SK-N-SH treated with all-trans-retinoic acid at 6 μM for 48 hours (cell line): ENCODE data around the gene NAT16.

Experiments
- ATAC-seq: fragments of 200-7000 bp; cut with Tn5 transposase; 3 replicates; pipeline ENCODE4 v1.9.1; 2020; ENCODE audit warnings: mild to moderate bottlenecking, moderate library complexity
- ARNTL ChIP-seq: fragments of 450-650 bp; formaldehyde crosslinking; IDR thresholded peaks from 2 replicates; pipeline ENCODE4 v1.5.0; 2020; ENCODE audit warnings: low read depth, mild to moderate bottlenecking, moderate library complexity, borderline replicate concordance
- BACH2 ChIP-seq: fragments of 250-450 bp; sonication (Bioruptor Pico); IDR thresholded peaks from 2 replicates; pipeline ENCODE4 v1.9.0; 2021; ENCODE audit warnings: mild to moderate bottlenecking, borderline replicate concordance
- CREB5 ChIP-seq: fragments of 250-450 bp; sonication (Bioruptor Pico); IDR thresholded peaks from 2 replicates; pipeline ENCODE4 v1.5.1; 2020; ENCODE audit warnings: low read depth, mild to moderate bottlenecking, moderate library complexity
- GLIS3 ChIP-seq: fragments of 250-450 bp; sonication (Bioruptor Pico); IDR thresholded peaks from 2 replicates; pipeline ENCODE4 v1.5.0; 2020; ENCODE audit warnings: mild to moderate bottlenecking, moderate library complexity
- ISL1 ChIP-seq: fragments of 250-450 bp; sonication (Bioruptor Pico); IDR thresholded peaks from 2 replicates; pipeline ENCODE4 v2.1.2; 2022; ENCODE audit warnings: mild to moderate bottlenecking, moderate library complexity
- OSR1 ChIP-seq: fragments of 250-450 bp; sonication (Bioruptor Pico); IDR thresholded peaks from 2 replicates; pipeline ENCODE4 v1.8.0; 2022; ENCODE audit warnings: moderate library complexity, mild to moderate bottlenecking, inconsistent platforms
- PPARA ChIP-seq: fragments of 250-450 bp; sonication (Bioruptor Pico); IDR thresholded peaks from 2 replicates; pipeline ENCODE4 v1.5.0; 2020; ENCODE audit warnings: mild to moderate bottlenecking, borderline replicate concordance
- RARB ChIP-seq: fragments of 250-450 bp; sonication (Bioruptor Pico); IDR thresholded peaks from 2 replicates; pipeline ENCODE4 v1.8.0; 2021; ENCODE audit warnings: mild to moderate bottlenecking, moderate library complexity
- SNAI2 ChIP-seq: fragments of 250-450 bp; sonication (Bioruptor Pico); IDR thresholded peaks from 2 replicates; pipeline ENCODE4 v1.5.0; 2020; ENCODE audit warnings: mild to moderate bottlenecking, moderate library complexity
- TOX ChIP-seq: fragments of 250-450 bp; sonication (Bioruptor Pico); IDR thresholded peaks from 2 replicates; pipeline ENCODE4 v1.8.0; 2021; ENCODE audit warnings: mild to moderate bottlenecking, moderate library complexity, borderline replicate concordance
- ZC3H10 ChIP-seq: fragments of 250-450 bp; sonication (Bioruptor Pico); IDR thresholded peaks from 2 replicates; pipeline ENCODE4 v1.5.1; 2021; ENCODE audit warnings: mild to moderate bottlenecking, moderate library complexity
- ZFP3 ChIP-seq: fragments of 250-450 bp; sonication (Bioruptor Pico); IDR thresholded peaks from 2 replicates; pipeline ENCODE4 v1.5.0; 2020; ENCODE audit warnings: mild to moderate bottlenecking, moderate library complexity
- ZFP30 ChIP-seq: fragments of 450-650 bp; formaldehyde crosslinking; IDR thresholded peaks from 2 replicates; pipeline ENCODE4 v1.5.0; 2022; ENCODE audit warnings: mild to moderate bottlenecking, moderate library complexity
- ZNF565 ChIP-seq: fragments of 450-650 bp; formaldehyde crosslinking; conservative IDR thresholded peaks from 2 replicates; pipeline ENCODE4 v1.5.0; 2020; ENCODE audit warnings: low read depth, mild to moderate bottlenecking, moderate library complexity
- ZNF70 ChIP-seq: fragments of 450-650 bp; formaldehyde crosslinking; IDR thresholded peaks from 2 replicates; pipeline ENCODE4 v1.5.0; 2020; ENCODE audit warnings: mild to moderate bottlenecking, moderate library complexity
- TF ChIP-seq, protein P1 (sequence below): fragments of 250-450 bp; sonication (Bioruptor Pico); IDR thresholded peaks from 2 replicates; pipeline ENCODE4 v1.8.0; 2021; ENCODE audit warnings: low read depth, mild to moderate bottlenecking, moderate library complexity, borderline replicate concordance
- TF ChIP-seq, protein P2 (sequence below): fragments of 250-450 bp; sonication (Bioruptor Pico); IDR thresholded peaks from 2 replicates; pipeline ENCODE4 v1.8.0; 2020; ENCODE audit warnings: mild to moderate bottlenecking, moderate library complexity, borderline replicate concordance
- TF ChIP-seq, protein P3 (sequence below): fragments of 250-450 bp; sonication (Bioruptor Pico); IDR thresholded peaks from 2 replicates; pipeline ENCODE4 v1.5.1; 2021; ENCODE audit warnings: mild to moderate bottlenecking, moderate library complexity
- TF ChIP-seq, protein P4 (sequence below): fragments of 250-450 bp; sonication (Bioruptor Pico); IDR thresholded peaks from 2 replicates; pipeline ENCODE4 v1.5.0; 2020; ENCODE audit warnings: mild to moderate bottlenecking, moderate library complexity

NAT16 gene

DNA sequence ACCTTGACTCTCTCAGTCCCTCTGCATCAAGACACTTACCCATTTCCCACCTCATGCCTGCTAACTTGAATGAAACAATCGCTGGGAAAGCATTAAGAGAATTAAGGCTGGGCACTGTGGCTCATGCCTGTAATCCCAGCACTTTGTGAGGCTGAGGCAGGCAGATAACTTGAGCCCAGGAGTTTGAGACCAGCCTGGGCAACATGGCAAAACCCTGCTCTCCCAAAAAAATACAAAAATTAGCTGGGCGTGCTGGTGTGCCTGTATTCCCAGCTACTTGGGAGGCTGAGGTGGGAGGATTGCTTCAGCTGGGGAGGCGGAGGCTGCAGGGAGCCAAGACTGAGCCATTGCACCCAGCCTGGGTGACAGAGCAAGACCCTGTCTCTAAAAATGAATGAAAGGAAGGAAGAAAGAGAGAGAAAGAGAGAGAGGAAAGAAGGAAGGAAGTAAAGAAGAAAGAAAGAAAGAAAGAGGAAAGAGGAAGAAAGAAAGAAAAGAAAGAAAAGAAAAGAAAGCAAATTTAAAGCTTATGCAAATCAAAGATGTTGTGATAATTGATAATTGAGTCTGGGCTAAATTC, 52.5 kb downstream of the NAT16 start:
- TF ChIP-seq, protein P1, sequence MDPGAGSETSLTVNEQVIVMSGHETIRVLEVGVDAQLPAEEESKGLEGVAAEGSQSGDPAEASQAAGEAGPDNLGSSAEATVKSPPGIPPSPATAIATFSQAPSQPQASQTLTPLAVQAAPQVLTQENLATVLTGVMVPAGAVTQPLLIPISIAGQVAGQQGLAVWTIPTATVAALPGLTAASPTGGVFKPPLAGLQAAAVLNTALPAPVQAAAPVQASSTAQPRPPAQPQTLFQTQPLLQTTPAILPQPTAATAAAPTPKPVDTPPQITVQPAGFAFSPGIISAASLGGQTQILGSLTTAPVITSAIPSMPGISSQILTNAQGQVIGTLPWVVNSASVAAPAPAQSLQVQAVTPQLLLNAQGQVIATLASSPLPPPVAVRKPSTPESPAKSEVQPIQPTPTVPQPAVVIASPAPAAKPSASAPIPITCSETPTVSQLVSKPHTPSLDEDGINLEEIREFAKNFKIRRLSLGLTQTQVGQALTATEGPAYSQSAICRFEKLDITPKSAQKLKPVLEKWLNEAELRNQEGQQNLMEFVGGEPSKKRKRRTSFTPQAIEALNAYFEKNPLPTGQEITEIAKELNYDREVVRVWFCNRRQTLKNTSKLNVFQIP = no peak
- 0 out of 2 replicates have a peak, but pooled peaks have one; percentile 14 for TF ChIP-seq GLIS3 (CRISPR knock-in tag)
- no peak for TF ChIP-seq TOX (CRISPR knock-in tag)
- ATAC-seq = peak; percentile 0; the same call in 1 of the 3 replicates

DNA sequence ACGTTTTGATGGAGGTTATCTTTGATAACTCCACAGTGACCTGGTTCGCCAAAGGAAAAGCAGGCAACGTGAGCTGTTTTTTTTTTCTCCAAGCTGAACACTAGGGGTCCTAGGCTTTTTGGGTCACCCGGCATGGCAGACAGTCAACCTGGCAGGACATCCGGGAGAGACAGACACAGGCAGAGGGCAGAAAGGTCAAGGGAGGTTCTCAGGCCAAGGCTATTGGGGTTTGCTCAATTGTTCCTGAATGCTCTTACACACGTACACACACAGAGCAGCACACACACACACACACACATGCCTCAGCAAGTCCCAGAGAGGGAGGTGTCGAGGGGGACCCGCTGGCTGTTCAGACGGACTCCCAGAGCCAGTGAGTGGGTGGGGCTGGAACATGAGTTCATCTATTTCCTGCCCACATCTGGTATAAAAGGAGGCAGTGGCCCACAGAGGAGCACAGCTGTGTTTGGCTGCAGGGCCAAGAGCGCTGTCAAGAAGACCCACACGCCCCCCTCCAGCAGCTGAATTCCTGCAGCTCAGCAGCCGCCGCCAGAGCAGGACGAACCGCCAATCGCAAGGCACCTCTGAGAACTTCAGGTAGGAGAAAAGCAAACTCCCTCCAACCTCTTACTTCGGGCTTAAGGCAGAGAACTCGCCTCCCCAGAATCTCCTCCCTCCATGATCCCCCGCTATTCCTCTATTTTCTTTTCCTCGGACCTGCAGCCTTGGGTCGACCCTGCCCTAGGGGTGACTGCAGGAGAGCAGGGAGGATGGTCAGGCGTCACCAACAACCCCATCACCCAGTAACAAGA, 53.2 kb downstream of the NAT16 start, which contains the start of gene SERPINE1:
Gene SERPINE1 (plus strand): TSS at position 454 of the 809 bp plus-strand sequence. CDS start 1,290 bp downstream, outside the sequence.
- peak; percentile 74 for ATAC-seq
- TF ChIP-seq ZFP3 (no peak; the same call in 1 of the 2 replicates), CREB5 (CRISPR knock-in tag) (peak; percentile 41; the same call in 1 of the 2 replicates), RARB (CRISPR knock-in tag) (no peak), ZC3H10 (CRISPR knock-in tag) (no peak), ZNF70 (CRISPR knock-in tag) (no peak), ZFP30 (CRISPR knock-in tag) (no peak)
- TF ChIP-seq, protein P1 = 0 out of 2 replicates have a peak, but pooled peaks have one; percentile 20
- TF ChIP-seq, protein P2, sequence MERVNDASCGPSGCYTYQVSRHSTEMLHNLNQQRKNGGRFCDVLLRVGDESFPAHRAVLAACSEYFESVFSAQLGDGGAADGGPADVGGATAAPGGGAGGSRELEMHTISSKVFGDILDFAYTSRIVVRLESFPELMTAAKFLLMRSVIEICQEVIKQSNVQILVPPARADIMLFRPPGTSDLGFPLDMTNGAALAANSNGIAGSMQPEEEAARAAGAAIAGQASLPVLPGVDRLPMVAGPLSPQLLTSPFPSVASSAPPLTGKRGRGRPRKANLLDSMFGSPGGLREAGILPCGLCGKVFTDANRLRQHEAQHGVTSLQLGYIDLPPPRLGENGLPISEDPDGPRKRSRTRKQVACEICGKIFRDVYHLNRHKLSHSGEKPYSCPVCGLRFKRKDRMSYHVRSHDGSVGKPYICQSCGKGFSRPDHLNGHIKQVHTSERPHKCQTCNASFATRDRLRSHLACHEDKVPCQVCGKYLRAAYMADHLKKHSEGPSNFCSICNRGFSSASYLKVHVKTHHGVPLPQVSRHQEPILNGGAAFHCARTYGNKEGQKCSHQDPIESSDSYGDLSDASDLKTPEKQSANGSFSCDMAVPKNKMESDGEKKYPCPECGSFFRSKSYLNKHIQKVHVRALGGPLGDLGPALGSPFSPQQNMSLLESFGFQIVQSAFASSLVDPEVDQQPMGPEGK (CRISPR knock-in tag) = peak; percentile 83; the same call in 1 of the 2 replicates

DNA sequence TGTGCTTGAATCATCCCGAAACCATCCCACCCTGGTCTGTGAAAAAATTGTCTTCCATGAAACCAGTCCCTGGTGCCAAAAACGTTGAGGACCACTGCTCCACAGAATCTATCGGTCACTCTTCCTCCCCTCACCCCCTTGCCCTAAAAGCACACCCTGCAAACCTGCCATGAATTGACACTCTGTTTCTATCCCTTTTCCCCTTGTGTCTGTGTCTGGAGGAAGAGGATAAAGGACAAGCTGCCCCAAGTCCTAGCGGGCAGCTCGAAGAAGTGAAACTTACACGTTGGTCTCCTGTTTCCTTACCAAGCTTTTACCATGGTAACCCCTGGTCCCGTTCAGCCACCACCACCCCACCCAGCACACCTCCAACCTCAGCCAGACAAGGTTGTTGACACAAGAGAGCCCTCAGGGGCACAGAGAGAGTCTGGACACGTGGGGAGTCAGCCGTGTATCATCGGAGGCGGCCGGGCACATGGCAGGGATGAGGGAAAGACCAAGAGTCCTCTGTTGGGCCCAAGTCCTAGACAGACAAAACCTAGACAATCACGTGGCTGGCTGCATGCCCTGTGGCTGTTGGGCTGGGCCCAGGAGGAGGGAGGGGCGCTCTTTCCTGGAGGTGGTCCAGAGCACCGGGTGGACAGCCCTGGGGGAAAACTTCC, 54.0 kb downstream of the NAT16 start:
- ATAC-seq = peak; percentile 7
- peak; percentile 69; the same call in 1 of the 2 replicates for TF ChIP-seq SNAI2 (CRISPR knock-in tag)
- TF ChIP-seq TOX (CRISPR knock-in tag) = no peak
- TF ChIP-seq, protein P1 = no peak
- TF ChIP-seq GLIS3 (CRISPR knock-in tag) = peak; percentile 85; the same call in 1 of the 2 replicates
- TF ChIP-seq, protein P3, sequence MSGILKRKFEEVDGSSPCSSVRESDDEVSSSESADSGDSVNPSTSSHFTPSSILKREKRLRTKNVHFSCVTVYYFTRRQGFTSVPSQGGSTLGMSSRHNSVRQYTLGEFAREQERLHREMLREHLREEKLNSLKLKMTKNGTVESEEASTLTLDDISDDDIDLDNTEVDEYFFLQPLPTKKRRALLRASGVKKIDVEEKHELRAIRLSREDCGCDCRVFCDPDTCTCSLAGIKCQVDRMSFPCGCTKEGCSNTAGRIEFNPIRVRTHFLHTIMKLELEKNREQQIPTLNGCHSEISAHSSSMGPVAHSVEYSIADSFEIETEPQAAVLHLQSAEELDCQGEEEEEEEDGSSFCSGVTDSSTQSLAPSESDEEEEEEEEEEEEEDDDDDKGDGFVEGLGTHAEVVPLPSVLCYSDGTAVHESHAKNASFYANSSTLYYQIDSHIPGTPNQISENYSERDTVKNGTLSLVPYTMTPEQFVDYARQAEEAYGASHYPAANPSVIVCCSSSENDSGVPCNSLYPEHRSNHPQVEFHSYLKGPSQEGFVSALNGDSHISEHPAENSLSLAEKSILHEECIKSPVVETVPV = no peak
- TF ChIP-seq ZFP30 (CRISPR knock-in tag) = no peak
- TF ChIP-seq ZFP3 = peak; percentile 88
- TF ChIP-seq BACH2 (CRISPR knock-in tag) = no peak
- no peak for TF ChIP-seq CREB5 (CRISPR knock-in tag)
- TF ChIP-seq ARNTL = no peak
- TF ChIP-seq PPARA (CRISPR knock-in tag) = no peak
- TF ChIP-seq, protein P4, sequence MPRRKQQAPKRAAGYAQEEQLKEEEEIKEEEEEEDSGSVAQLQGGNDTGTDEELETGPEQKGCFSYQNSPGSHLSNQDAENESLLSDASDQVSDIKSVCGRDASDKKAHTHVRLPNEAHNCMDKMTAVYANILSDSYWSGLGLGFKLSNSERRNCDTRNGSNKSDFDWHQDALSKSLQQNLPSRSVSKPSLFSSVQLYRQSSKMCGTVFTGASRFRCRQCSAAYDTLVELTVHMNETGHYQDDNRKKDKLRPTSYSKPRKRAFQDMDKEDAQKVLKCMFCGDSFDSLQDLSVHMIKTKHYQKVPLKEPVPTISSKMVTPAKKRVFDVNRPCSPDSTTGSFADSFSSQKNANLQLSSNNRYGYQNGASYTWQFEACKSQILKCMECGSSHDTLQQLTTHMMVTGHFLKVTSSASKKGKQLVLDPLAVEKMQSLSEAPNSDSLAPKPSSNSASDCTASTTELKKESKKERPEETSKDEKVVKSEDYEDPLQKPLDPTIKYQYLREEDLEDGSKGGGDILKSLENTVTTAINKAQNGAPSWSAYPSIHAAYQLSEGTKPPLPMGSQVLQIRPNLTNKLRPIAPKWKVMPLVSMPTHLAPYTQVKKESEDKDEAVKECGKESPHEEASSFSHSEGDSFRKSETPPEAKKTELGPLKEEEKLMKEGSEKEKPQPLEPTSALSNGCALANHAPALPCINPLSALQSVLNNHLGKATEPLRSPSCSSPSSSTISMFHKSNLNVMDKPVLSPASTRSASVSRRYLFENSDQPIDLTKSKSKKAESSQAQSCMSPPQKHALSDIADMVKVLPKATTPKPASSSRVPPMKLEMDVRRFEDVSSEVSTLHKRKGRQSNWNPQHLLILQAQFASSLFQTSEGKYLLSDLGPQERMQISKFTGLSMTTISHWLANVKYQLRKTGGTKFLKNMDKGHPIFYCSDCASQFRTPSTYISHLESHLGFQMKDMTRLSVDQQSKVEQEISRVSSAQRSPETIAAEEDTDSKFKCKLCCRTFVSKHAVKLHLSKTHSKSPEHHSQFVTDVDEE (CRISPR knock-in tag) = 0 out of 2 replicates have a peak, but pooled peaks have one; percentile 24
- TF ChIP-seq ZC3H10 (CRISPR knock-in tag) = no peak; the same call in 1 of the 2 replicates
- no peak for TF ChIP-seq ZNF565 (CRISPR knock-in tag)
- peak; percentile 49; the same call in 1 of the 2 replicates for TF ChIP-seq ISL1 (CRISPR knock-in tag)
- peak; percentile 74; the same call in 1 of the 2 replicates for TF ChIP-seq OSR1 (CRISPR knock-in tag)
